SK-N-SH (cell line): ENCODE measurements around the gene AARS2. TPM values are rescaled to one million over a fixed set of nuclear protein-coding genes. Genes with fewer than 3 reads are reported as not detected.

Experiments used
- CTCF ChIA-PET: fragments of 300-600, 350-600 bp; formaldehyde crosslinking; extraction: SDS; loops from one replicate; lab custom pipeline; 2021; lab: Yijun Ruan, JAX
- POLR2A ChIA-PET: fragments of 350-600 bp; sonication (Branson Sonifier 250); formaldehyde crosslinking; extraction: SDS; loops from one replicate; lab custom pipeline; 2020; ENCODE audit warnings: antibody characterized with exemption, inconsistent platforms; lab: Yijun Ruan, JAX
- DNase-seq: peaks from one replicate; pipeline ENCODE4 v3.0.0; 2012
- H2AFZ ChIP-seq: fragments of 200-600 bp; sonication (generic); 2 replicates; pipeline ENCODE4 v1.8.1; 2016; ENCODE audit warnings: antibody characterized with exemption, mild to moderate bottlenecking, low read depth
- H3F3A ChIP-seq: fragments of 200-600 bp; sonication (generic); replicated peaks from 2 replicates; pipeline ENCODE3; 2016; ENCODE audit warnings: antibody characterized with exemption, mild to moderate bottlenecking; ENCODE audit not compliant: insufficient read depth
- H3K27ac ChIP-seq, 2 experiments: fragments of 200-500 bp in 1 of 2; fragments of 200-600 bp in 1 of 2; sonication (Bioruptor generic) in 1 of 2; sonication (generic), shearing (Covaris generic) in 1 of 2; 2 replicates each; pipeline versions ENCODE4 v1.5.1 to v1.6.1; 2014 to 2016; ENCODE audit warnings: low read depth in 2 of 2, inconsistent platforms in 1 of 2, low read length in 1 of 2, mild to moderate bottlenecking in 1 of 2, mixed read lengths in 1 of 2
- H3K27me3 ChIP-seq: fragments of 200-600 bp; sonication (generic), shearing (Covaris generic); 2 replicates; pipeline ENCODE4 v1.6.1; 2016; ENCODE audit warnings: mixed run types; ENCODE audit not compliant: insufficient read depth
- H3K36me3 ChIP-seq, 2 experiments: fragments of 200-500 bp in 1 of 2; fragments of 200-600 bp in 1 of 2; sonication (Bioruptor generic) in 1 of 2; sonication (generic) in 1 of 2; replicated peaks in 1 of 2; 2 replicates each; pipeline versions ENCODE3 to v1.5.1; 2014 to 2016; ENCODE audit warnings: low read length in 1 of 2, mild to moderate bottlenecking in 1 of 2; ENCODE audit not compliant: insufficient read depth in 2 of 2, control insufficient read depth in 1 of 2
- H3K4me1 ChIP-seq, 2 experiments: fragments of 200-500 bp in 1 of 2; fragments of 200-600 bp in 1 of 2; sonication (Bioruptor generic) in 1 of 2; sonication (generic), shearing (Covaris generic) in 1 of 2; 2 replicates each; pipeline versions ENCODE4 v1.5.1 to v1.6.1; 2014 to 2016; ENCODE audit warnings: low read depth in 1 of 2, low read length in 1 of 2, mixed run types in 1 of 2; ENCODE audit not compliant: insufficient read depth in 2 of 2, control insufficient read depth in 1 of 2
- H3K4me2 ChIP-seq: fragments of 200-600 bp; sonication (generic), shearing (Covaris generic); 2 replicates; pipeline ENCODE4 v1.6.1; 2017; ENCODE audit warnings: mixed run types
- H3K4me3 ChIP-seq, 2 experiments: fragments of 200-500 bp in 1 of 2; fragments of 200-600 bp in 1 of 2; sonication (Bioruptor generic) in 1 of 2; sonication (generic), shearing (Covaris generic) in 1 of 2; 2 replicates each; pipeline versions ENCODE4 v1.5.1 to v1.8.1; 2014 to 2016; ENCODE audit warnings: low read depth in 2 of 2, inconsistent platforms in 1 of 2, low read length in 1 of 2, mild to moderate bottlenecking in 1 of 2, mixed read lengths in 1 of 2, moderate library complexity in 1 of 2
- H3K79me2 ChIP-seq: fragments of 200-600 bp; sonication (generic); 2 replicates; pipeline ENCODE4 v1.8.1; 2017; ENCODE audit warnings: mild to moderate bottlenecking; ENCODE audit not compliant: insufficient read depth
- H3K9ac ChIP-seq: fragments of 200-600 bp; sonication (generic); 2 replicates; pipeline ENCODE4 v1.6.1; 2017; ENCODE audit warnings: mixed run types
- H3K9me2 ChIP-seq: fragments of 200-600 bp; sonication (generic); 2 replicates; pipeline ENCODE4 v1.6.1; 2017; ENCODE audit warnings: mixed run types
- H3K9me3 ChIP-seq: fragments of 200-600 bp; sonication (generic); 2 replicates; pipeline ENCODE4 v1.6.1; 2017; ENCODE audit warnings: mixed run types, mild to moderate bottlenecking, moderate library complexity
- H4K20me1 ChIP-seq: fragments of 200-600 bp; sonication (generic); 2 replicates; pipeline ENCODE4 v1.6.1; 2017; ENCODE audit warnings: mild to moderate bottlenecking, mixed run types; ENCODE audit not compliant: insufficient read depth
- CHD2 ChIP-seq: fragments of 150-350 bp; IDR thresholded peaks from 2 replicates; pipeline ENCODE4 v1.6.1; 2018; ENCODE audit warnings: low read length; ENCODE audit not compliant: partially characterized antibody
- CTCF ChIP-seq: fragments of 200-600 bp; sonication (generic); IDR thresholded peaks from 2 replicates; pipeline ENCODE4 v1.6.1; 2017; ENCODE audit warnings: antibody characterized with exemption, mild to moderate bottlenecking, moderate library complexity
- EP300 ChIP-seq, 2 experiments: IDR thresholded peaks; 2 replicates each; pipeline versions ENCODE4 v1.4.0 to v1.6.1; 2012; ENCODE audit warnings: borderline replicate concordance in 1 of 2, low read depth in 1 of 2, low read length in 1 of 2
- FOSL2 ChIP-seq: IDR thresholded peaks from 2 replicates; pipeline ENCODE4 v1.4.0; 2012; ENCODE audit warnings: low read depth, mild to moderate bottlenecking, moderate library complexity, borderline replicate concordance
- FOXJ3 ChIP-seq: sonication (generic); formaldehyde crosslinking; IDR thresholded peaks from 2 replicates; pipeline ENCODE4 v1.5.1; 2020; ENCODE audit warnings: mild to moderate bottlenecking, missing genetic modification reagents
- FOXM1 ChIP-seq: IDR thresholded peaks from 2 replicates; pipeline ENCODE4 v1.4.0; 2012; ENCODE audit warnings: low read depth, mild to moderate bottlenecking
- GABPA ChIP-seq: IDR thresholded peaks from 2 replicates; pipeline ENCODE4 v1.4.0; 2012; ENCODE audit warnings: low read depth, mild to moderate bottlenecking
- MXI1 ChIP-seq: IDR thresholded peaks from 2 replicates; pipeline ENCODE4 v1.6.1; 2012; ENCODE audit warnings: mild to moderate bottlenecking, low read depth, low read length, improper control_type of control experiment
- NRF1 ChIP-seq: IDR thresholded peaks from 2 replicates; pipeline ENCODE4 v1.6.1; 2012; ENCODE audit warnings: low read depth, mild to moderate bottlenecking, low read length
- PBX3 ChIP-seq: IDR thresholded peaks from 2 replicates; pipeline ENCODE4; 2012
- RFX5 ChIP-seq: IDR thresholded peaks from 2 replicates; pipeline ENCODE4 v1.6.1; 2012; ENCODE audit warnings: mild to moderate bottlenecking, improper control_type of control experiment, low read length
- RXRA ChIP-seq: IDR thresholded peaks from 2 replicates; pipeline ENCODE4 v1.4.0; 2012; ENCODE audit warnings: low read depth, mild to moderate bottlenecking, borderline replicate concordance
- SIN3A ChIP-seq: IDR thresholded peaks from 2 replicates; pipeline ENCODE4 v1.6.1; 2012; ENCODE audit warnings: low read depth, mild to moderate bottlenecking, low read length, moderate library complexity, borderline replicate concordance
- TAF1 ChIP-seq: IDR thresholded peaks from 2 replicates; pipeline ENCODE4 v1.6.1; 2012; ENCODE audit warnings: low read depth, mild to moderate bottlenecking, low read length, moderate library complexity, borderline replicate concordance
- TEAD4 ChIP-seq: IDR thresholded peaks from 2 replicates; pipeline ENCODE4 v1.4.0; 2012; ENCODE audit warnings: mild to moderate bottlenecking, borderline replicate concordance; ENCODE audit not compliant: insufficient read depth
- YY1 ChIP-seq: IDR thresholded peaks from 2 replicates; pipeline ENCODE4 v1.4.0; 2012; ENCODE audit warnings: low read depth, mild to moderate bottlenecking
- ZBTB33 ChIP-seq: IDR thresholded peaks from 2 replicates; pipeline ENCODE4 v1.4.0; 2012; ENCODE audit warnings: low read depth, borderline replicate concordance
- WGBS: methylation state at CpG from one replicate; pipeline ENCODE4 v1.1.6; 2017; ENCODE audit warnings: low lambda C conversion rate; 5-methylcytosine and 5-hydroxymethylcytosine counted together
- polyA plus RNA-seq, 3 experiments: library from polyadenylated mRNA; depleted of rRNA; stranded (reverse); fragments of >200 nt; gene quantifications; 2 replicates each; pipeline ENCODE4 v1.2.3, GENCODE V29; 2012
- TF ChIP-seq, protein P1 (sequence below): IDR thresholded peaks from 2 replicates; pipeline ENCODE4 v1.4.0; 2012; ENCODE audit warnings: low read depth, borderline replicate concordance
- TF ChIP-seq, protein P2 (sequence below): fragments of 150-350 bp; IDR thresholded peaks from 2 replicates; pipeline ENCODE4 v1.6.1; 2017; ENCODE audit warnings: antibody characterized with exemption, low read length, low read depth, borderline replicate concordance
- TF ChIP-seq, protein P3 (sequence below): IDR thresholded peaks from 2 replicates; pipeline ENCODE4 v1.6.1; 2012; ENCODE audit warnings: mild to moderate bottlenecking, low read depth, low read length, moderate library complexity

The AARS2 gene
- polyA plus RNA-seq, 1 of the 3 experiments (the other 2 are of a cell fraction): 9.5 TPM

GRCh38 chr6:44341095-44341890 is 28.1 kb upstream of the AARS2 start:
- 38% methylated on average over 8 of the region's 8 CpGs for WGBS
- Histone ChIP-seq H3K4me2 (no peak overlapping the region), H3K9me3 (no peaks in the 10 kb centered on the region), H3K9ac (no peak overlapping the region), H3K4me3 (no peak overlapping the region), H2AFZ (no peak overlapping the region), H3K9me2 (no peaks in the 10 kb centered on the region), H3K79me2 (no peaks in the 10 kb centered on the region), H3F3A (no peaks in the 10 kb centered on the region), H3K36me3 (no peaks in the 10 kb centered on the region), H3K27ac (peak overlapping the region in 1 of 2 experiments; percentile 92; a peak in 2 of 4 replicates), H3K27me3 (peaks cover 36% of the 10 kb centered on the region), H3K4me1 (peaks cover 0 to 24% of the 10 kb centered on the region in 2 experiments; a peak in 2 of 4 replicates), H4K20me1 (no peaks in the 10 kb centered on the region)
- CTCF ChIA-PET: interaction anchor here (1.2 to 3.4 kb wide), 13 partner anchors 8 to 168 kb away, joined by 3 to 30 read pairs (median 6); partner anchors contain the start of genes AARS2, SLC35B2 and TMEM151B
- DNase-seq: peak; percentile 16
- POLR2A ChIA-PET: interaction anchor here (0.6 to 2.4 kb wide), 7 partner anchors 9 to 114 kb away, joined by 3 to 10 read pairs (median 5); partner anchors contain the start of genes CDC5L, HSP90AB1, SLC35B2 and TMEM151B
- TF ChIP-seq TAF1 (no peak), YY1 (no peak), SIN3A (no peak), RXRA (no peak), MXI1 (no peak), FOXM1 (no peak), ZBTB33 (no peak), FOXJ3 (CRISPR knock-in tag) (no peak), NRF1 (no peak), EP300 (IDR thresholded peaks at IDR 0.05; ENCODE audit: borderline replicate concordance in 1 of 2, low read depth in 1 of 2, low read length in 1 of 2) (no peak), CTCF (no peak), TEAD4 (no peak), RFX5 (no peak), FOSL2 (no peak), GABPA (no peak), PBX3 (no peak), CHD2 (no peak)
- TF ChIP-seq, protein P1, sequence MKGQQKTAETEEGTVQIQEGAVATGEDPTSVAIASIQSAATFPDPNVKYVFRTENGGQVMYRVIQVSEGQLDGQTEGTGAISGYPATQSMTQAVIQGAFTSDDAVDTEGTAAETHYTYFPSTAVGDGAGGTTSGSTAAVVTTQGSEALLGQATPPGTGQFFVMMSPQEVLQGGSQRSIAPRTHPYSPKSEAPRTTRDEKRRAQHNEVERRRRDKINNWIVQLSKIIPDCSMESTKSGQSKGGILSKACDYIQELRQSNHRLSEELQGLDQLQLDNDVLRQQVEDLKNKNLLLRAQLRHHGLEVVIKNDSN: no peak
- TF ChIP-seq, protein P2, sequence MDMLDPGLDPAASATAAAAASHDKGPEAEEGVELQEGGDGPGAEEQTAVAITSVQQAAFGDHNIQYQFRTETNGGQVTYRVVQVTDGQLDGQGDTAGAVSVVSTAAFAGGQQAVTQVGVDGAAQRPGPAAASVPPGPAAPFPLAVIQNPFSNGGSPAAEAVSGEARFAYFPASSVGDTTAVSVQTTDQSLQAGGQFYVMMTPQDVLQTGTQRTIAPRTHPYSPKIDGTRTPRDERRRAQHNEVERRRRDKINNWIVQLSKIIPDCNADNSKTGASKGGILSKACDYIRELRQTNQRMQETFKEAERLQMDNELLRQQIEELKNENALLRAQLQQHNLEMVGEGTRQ: no peak
- TF ChIP-seq, protein P3, sequence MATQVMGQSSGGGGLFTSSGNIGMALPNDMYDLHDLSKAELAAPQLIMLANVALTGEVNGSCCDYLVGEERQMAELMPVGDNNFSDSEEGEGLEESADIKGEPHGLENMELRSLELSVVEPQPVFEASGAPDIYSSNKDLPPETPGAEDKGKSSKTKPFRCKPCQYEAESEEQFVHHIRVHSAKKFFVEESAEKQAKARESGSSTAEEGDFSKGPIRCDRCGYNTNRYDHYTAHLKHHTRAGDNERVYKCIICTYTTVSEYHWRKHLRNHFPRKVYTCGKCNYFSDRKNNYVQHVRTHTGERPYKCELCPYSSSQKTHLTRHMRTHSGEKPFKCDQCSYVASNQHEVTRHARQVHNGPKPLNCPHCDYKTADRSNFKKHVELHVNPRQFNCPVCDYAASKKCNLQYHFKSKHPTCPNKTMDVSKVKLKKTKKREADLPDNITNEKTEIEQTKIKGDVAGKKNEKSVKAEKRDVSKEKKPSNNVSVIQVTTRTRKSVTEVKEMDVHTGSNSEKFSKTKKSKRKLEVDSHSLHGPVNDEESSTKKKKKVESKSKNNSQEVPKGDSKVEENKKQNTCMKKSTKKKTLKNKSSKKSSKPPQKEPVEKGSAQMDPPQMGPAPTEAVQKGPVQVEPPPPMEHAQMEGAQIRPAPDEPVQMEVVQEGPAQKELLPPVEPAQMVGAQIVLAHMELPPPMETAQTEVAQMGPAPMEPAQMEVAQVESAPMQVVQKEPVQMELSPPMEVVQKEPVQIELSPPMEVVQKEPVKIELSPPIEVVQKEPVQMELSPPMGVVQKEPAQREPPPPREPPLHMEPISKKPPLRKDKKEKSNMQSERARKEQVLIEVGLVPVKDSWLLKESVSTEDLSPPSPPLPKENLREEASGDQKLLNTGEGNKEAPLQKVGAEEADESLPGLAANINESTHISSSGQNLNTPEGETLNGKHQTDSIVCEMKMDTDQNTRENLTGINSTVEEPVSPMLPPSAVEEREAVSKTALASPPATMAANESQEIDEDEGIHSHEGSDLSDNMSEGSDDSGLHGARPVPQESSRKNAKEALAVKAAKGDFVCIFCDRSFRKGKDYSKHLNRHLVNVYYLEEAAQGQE: no peak
